Transverse colon (tissue), 4 donors: ENCODE data around the gene RASA4B.

Source experiments
- CTCF ChIP-seq, 5 experiments: fragments of 200-600 bp in 3 of 5; fragments of 450-650 bp in 2 of 5; sonication (generic) in 3 of 5; IDR thresholded peaks; 1 replicate in 2 of 5; 2 replicates in 3 of 5; pipeline ENCODE4 v1.5.1; 2016 to 2017; ENCODE audit warnings: antibody characterized with exemption in 5 of 5, inconsistent platforms in 3 of 5, mild to moderate bottlenecking in 2 of 5, moderate library complexity in 1 of 5
- POLR2AphosphoS5 ChIP-seq, 3 donors: sonication (generic); formaldehyde crosslinking; IDR thresholded peaks; one replicate each; pipeline ENCODE4 v1.6.1; 2016; ENCODE audit warnings: antibody characterized with exemption in 3 of 3

GRCh38 chr7:102455596-102455995, 62.0 kb downstream of the RASA4B start:
- TF ChIP-seq POLR2AphosphoS5 (IDR thresholded peaks at IDR 0.05), result no peak
- no peak for TF ChIP-seq CTCF (IDR thresholded peaks at IDR 0.05)
